Measurements from ENCODE around the gene OLFM4. TPM values are rescaled to one million over a fixed set of nuclear protein-coding genes. Genes with fewer than 3 reads are reported as not detected.

Gene OLFM4
- total and polyA plus RNA-seq, 2 donors (not counting 3 experiments of a cell fraction or from before 2014, with no cell fraction given): not detected

DNA sequence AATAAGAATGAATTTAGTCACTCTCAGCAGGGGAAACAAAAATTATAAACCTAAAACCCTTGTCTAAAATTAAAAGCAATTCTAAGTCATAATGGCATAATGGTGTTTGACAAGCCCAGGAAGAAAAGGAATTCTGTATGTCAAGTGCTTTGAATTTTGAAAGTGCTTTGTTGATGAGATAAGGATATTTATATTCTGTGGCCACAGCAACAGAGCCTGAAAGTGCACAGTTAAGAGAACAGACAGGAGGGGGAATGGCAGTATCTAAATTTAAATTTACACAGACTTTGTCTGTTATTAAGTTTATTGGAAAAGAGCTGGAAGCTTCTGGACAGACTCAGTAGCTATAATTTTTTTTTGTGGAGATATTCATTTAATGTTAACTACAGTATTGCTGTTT, 69.8 kb downstream of the OLFM4 start:
- DNase-seq (ENCODE audit: low read depth, low spot score) (no peak), FAIRE-seq (no peak)
- TF ChIP-seq EZH2 (IDR thresholded peaks at IDR 0.05; ENCODE audit: borderline replicate concordance, low read depth, low read length, severe bottlenecking) (no peak), JUN (IDR thresholded peaks at IDR 0.05; ENCODE audit: borderline replicate concordance, insufficient read depth, insufficient read length, low read depth) (no peak), POLR2AphosphoS5 (IDR thresholded peaks at IDR 0.05; ENCODE audit: insufficient read depth, low read depth, low read length) (no peak), MYC (IDR thresholded peaks at IDR 0.05; ENCODE audit: low read depth, low read length) (no peak), FOS (IDR thresholded peaks at IDR 0.05; ENCODE audit: borderline replicate concordance, insufficient read depth, low read length) (no peak), GATA2 (IDR thresholded peaks at IDR 0.05; ENCODE audit: insufficient read depth, insufficient read length, low read depth, low read length) (no peak), POLR2A (IDR thresholded peaks at IDR 0.05; ENCODE audit: low read depth, low read length) (no peak)
- TF ChIP-seq, protein P1, sequence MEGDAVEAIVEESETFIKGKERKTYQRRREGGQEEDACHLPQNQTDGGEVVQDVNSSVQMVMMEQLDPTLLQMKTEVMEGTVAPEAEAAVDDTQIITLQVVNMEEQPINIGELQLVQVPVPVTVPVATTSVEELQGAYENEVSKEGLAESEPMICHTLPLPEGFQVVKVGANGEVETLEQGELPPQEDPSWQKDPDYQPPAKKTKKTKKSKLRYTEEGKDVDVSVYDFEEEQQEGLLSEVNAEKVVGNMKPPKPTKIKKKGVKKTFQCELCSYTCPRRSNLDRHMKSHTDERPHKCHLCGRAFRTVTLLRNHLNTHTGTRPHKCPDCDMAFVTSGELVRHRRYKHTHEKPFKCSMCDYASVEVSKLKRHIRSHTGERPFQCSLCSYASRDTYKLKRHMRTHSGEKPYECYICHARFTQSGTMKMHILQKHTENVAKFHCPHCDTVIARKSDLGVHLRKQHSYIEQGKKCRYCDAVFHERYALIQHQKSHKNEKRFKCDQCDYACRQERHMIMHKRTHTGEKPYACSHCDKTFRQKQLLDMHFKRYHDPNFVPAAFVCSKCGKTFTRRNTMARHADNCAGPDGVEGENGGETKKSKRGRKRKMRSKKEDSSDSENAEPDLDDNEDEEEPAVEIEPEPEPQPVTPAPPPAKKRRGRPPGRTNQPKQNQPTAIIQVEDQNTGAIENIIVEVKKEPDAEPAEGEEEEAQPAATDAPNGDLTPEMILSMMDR (IDR thresholded peaks at IDR 0.05; ENCODE audit: extremely low read depth in 1 of 2, insufficient read depth in 1 of 2, low read depth in 1 of 2, low read length in 2 of 2): no peak
- TF ChIP-seq, protein P2, sequence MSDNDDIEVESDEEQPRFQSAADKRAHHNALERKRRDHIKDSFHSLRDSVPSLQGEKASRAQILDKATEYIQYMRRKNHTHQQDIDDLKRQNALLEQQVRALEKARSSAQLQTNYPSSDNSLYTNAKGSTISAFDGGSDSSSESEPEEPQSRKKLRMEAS (IDR thresholded peaks at IDR 0.05; ENCODE audit: insufficient read depth, insufficient read length): no peak
- intact Hi-C loops (cut with micrococcal nuclease): no loop called here
- POLR2A ChIA-PET: no interaction called here
- no peaks in the 10 kb centered on the region for H4K20me1 ChIP-seq (replicated peaks; ENCODE audit: control insufficient read depth, extremely low read depth, insufficient read depth, low read length)
- H3K79me2 ChIP-seq (ENCODE audit: control insufficient read depth, insufficient read depth, low read length): no peaks in the 10 kb centered on the region
- dilution Hi-C loops (cut with MboI; ENCODE audit: extremely low pct_ligation_motif_present, low sequenced_read_pairs): no loop called here
- CTCF ChIA-PET: no interaction called here
- H3K27ac ChIP-seq (ENCODE audit: insufficient read depth, low read depth, low read length): no peak overlapping the region
- H3K9me1 ChIP-seq (replicated peaks; ENCODE audit: control insufficient read depth, extremely low read depth, insufficient read depth, low read length): no peaks in the 10 kb centered on the region
- no TSS peak for BruUV-seq (replicated peaks)
- no peaks in the 10 kb centered on the region for H3K36me3 ChIP-seq (ENCODE audit: control insufficient read depth in 2 of 2, extremely low read depth in 1 of 2, insufficient read depth in 2 of 2, low read length in 2 of 2)
- no peak overlapping the region for H3K9ac ChIP-seq (replicated peaks; ENCODE audit: extremely low read depth, insufficient read depth, low read length)
- H3K27me3 ChIP-seq (ENCODE audit: control insufficient read depth in 2 of 2, insufficient read depth in 2 of 2, low read length in 2 of 2): no peaks in the 10 kb centered on the region
- no peak overlapping the region for H3K4me3 ChIP-seq (replicated peaks in 1 of 3; ENCODE audit: insufficient read depth in 1 of 3, low read depth in 1 of 3, low read length in 3 of 3)
- H2AFZ ChIP-seq (ENCODE audit: low read depth, low read length): no peak overlapping the region
- no peak overlapping the region for H3K4me2 ChIP-seq (ENCODE audit: insufficient read depth, low read length)
- peaks cover 4% of the 10 kb centered on the region for H3K9me3 ChIP-seq (replicated peaks; ENCODE audit: control insufficient read depth, insufficient read depth, low read length)
- H3K4me1 ChIP-seq (ENCODE audit: control insufficient read depth, extremely low read depth, insufficient read depth, low read length): no peaks in the 10 kb centered on the region

All from endothelial cell of umbilical vein (primary cell).